ENCODE data around the gene IFNGR2. TPM values are rescaled to one million over a fixed set of nuclear protein-coding genes. Genes with fewer than 3 reads are reported as not detected.
A peak's percentile ranks its signal among the peaks of the same experiment; 100 is the strongest.
"Not testable (repeated sequence)": the region's sequence is repeated elsewhere in the genome, so short reads cannot be mapped to it uniquely, and the experiment has no call there.

Gene IFNGR2
- polyA plus RNA-seq, 1 donor, result 52.7 TPM

DNA sequence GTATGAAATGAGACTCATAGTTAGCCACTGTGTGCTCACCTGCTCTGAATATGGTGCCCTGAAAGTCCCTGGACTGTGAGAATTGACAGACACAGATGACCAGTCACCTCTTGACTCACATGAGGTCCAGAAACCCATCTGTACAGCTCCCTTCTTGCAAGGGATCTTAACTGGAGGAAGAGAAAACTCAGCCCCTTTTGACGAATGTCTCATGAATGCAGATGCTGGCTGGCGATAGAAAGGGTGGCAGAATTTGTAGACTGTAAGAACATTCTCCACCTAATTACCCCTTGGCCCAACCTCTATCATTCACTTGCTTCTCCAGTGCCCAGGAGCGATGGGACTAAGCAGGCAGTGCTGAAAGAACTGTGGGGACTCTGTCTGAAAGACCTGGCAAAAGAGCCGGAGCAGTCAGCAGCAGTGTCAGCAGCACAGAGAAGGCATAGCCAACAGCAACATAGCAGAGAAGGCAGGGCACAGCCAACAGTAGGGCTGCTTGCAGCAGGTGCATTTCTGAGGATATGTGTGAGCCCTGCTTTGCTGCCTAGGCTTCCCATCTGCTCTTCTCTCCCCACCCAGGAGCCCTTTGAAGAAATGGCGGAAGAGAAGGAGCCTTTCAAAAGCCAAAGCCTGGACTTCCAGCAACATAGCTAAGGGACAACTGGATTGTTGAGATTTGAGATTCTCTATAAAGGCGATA lies 25.8 kb upstream of the IFNGR2 start:
- no peak for DNase-seq

DNA sequence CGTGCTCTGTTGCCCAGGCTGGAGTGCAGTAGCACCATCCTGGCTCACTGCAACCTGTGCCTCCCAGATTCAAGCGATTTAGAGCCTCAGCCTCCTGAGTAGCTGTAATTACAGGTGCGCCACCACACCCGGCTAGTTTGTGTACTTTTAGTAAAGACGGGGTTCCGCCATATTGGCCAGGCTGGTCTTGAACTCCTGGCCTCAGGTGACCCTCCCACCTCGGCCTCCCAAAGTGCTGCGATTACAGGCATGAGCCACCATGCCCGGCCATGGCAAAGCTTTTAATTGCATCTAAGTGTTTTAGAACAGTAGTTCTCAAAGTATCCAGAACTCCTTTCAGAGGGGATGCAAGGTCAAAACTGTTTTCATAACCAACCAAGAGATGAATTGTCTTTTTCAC lies 25.1 kb upstream of the IFNGR2 start:
- DNase-seq, result no peak

DNA sequence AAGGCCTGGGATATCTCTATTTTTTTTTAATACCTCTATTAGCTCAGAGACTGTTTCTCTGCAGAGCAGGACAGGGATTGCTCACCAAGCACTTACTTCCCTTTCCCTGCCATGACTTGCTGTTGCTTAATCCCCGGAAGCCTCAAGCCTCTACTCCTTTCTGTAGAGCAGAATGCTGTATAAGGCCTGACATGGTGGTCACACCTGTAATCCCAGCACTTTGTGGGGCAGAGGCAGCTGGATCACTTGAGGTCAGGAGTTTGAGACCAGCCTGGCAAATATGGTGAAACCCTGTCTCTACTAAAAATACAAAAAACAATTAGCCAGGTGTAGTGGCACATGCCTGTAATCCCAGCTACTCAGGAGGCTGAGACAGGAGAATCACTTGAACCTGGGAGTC lies 23.3 kb upstream of the IFNGR2 start:
- not testable (repeated sequence) for DNase-seq

GRCh38 chr21:33380483-33380998 lies 22.7 kb upstream of the IFNGR2 start:
- peak; percentile 53 for DNase-seq

DNA sequence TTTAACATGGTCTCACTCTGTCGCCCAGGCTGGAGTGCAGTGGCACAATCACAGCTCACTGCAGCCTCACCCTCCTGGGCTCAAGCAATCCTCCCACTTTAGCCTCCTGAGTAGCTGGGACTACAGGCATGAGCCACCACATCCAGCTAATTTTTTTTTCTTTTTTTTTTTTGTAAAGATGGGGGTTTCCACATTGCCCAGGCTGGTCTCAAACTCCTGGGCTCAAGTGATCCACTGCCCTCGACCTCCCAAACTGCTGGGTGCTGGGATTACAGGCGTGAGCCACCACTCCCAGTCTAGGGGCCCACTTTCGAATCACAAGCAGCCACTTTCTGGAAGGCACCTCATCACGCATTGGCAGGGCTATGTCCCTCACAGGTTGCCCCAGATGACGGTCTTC lies 21.8 kb upstream of the IFNGR2 start:
- not testable (repeated sequence) for DNase-seq

DNA sequence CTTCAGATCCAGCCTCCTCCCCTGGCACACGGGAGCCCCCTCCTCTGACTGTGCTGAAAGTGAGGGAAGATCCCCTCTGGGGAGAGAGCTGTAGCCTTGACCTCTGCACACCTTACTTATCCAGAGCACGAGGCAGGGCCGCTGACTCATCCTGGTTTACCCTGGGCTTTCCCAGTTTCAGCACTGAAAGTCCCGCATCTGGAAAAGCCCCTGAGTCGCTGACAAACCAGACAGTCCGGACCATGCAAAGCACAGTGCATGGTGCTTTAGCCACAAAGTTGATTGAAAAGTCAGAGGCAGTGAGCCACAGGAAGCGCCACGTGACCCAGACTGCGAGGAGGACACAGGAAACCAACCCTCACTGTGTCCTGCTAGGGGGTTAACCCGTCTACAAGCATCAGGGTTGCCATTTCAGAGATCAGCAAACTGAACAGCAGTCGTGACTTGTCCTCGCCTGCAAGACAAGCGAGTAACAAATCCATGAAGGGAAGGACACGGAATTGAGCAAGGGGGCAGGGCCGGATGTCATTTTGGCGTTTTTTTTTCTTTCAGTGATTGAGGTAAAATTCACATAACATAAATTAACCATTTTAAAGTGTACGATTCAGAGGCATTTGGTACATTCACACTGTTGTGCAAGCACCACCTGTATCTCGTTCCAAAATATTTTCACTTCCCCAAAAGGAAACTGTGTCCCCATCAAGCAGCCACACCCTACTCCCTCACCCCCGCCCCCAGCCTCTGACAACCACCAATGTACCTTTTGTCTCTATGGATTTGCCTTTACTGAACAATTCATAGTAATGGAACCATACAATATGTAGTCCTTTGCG lies 19.9 kb upstream of the IFNGR2 start:
- DNase-seq, result peak; percentile 46

GRCh38 chr21:33384841-33385331 lies 18.3 kb upstream of the IFNGR2 start:
- no peak for DNase-seq

- no peak for DNase-seq
Observed at GRCh38 chr21:33386222-33386784, 16.9 kb upstream of the IFNGR2 start.

DNA sequence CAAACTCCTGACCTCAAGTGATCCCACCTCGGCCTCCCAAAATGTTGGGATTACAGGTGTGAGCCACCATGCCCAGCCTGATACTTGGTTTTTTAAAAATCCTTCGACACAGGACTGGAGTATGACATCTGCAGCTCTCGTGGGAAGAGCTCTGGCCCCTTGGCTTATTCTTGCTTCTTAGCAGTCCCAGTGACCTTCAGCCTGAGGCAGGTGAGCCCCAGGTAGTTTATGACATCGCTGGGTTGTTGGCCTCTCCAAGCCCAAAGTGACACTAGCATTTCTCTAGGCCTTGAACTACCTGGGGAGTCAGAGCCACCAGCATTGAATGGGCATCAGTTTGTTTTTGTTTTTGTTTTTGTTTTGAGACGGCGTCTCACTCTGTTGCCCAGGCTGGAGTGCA lies 15.9 kb upstream of the IFNGR2 start:
- no peak for DNase-seq

- no peak for DNase-seq
Observed at GRCh38 chr21:33388188-33388587, 15.0 kb upstream of the IFNGR2 start.

- DNase-seq, result no peak
Observed at GRCh38 chr21:33390479-33390878, 12.7 kb upstream of the IFNGR2 start.

DNA sequence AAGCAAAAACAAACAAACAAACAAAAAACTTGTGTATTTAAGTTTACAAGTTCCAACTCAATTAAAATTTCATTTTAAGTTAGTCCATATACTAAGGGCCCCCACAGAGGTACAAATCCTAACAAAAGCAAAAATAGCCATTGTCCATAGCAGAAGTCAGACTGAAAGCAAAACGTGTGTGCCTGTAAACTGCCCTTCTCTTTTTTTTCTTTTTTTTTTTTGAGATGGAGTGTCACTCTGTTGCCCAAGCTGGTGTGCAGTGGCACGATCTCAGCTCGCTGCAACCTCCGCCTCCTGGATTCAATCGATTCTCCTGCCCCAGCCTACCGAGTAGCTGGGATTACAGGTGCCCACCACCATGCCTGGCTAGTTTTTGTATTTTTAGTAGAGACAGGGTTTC lies 11.6 kb upstream of the IFNGR2 start:
- DNase-seq, result no peak

DNA sequence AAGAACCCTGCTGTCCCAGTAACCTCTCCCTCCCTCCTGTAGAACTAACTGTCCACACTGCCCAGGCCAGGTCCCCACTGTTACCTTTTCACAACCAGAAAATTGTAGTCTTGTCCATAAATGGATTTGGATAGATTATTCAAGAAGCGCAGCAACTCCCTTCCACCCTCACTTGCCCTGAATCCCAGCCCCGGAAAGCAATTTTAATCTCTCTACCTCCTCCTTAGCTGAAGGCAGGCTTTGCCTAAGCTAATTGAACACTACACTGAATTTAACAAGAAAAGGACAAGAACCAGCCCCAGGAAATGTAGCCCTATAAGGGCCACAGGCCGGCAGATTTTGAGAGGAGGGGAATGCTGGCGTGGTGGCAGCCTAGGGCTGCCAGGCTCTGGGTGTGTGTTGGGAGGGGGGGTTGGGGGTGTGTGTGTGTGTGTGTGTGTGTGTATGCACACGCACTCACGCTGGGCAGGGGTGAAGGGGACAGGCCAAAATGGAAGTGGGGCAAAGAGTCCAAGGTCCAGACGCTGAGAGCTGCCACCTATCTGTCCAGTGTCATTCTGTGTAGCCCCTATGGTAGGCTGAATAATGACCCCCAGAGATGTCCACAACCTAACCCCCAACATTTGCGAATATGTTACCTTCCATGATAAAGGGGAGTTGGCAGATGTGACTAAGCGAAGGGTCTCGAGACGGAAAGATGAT lies 10.8 kb upstream of the IFNGR2 start:
- no peak for DNase-seq

- no peak for DNase-seq
Observed at GRCh38 chr21:33393348-33393747, 9.9 kb upstream of the IFNGR2 start.

DNA sequence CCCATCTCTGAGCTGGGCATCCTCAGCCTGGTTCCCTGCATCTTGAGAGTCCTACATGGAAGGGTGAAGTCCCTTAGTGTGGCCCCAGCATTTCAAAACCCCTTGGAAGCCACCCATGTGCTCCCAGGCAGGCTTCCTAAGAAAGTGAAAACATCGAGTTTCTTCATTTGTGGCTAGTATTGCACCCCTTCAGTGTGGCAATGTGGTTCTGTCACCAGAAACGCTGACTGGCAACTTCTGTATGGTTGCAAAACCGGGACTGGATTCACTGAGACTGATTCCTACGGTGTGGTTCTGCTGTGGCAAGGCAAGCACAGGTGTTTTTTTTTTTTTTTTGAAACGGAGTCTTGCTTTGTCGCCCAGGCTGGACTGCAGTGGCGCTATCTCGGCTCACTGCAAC lies 9.0 kb upstream of the IFNGR2 start:
- no peak for DNase-seq

GRCh38 chr21:33395891-33396331 lies 7.3 kb upstream of the IFNGR2 start:
- no peak for DNase-seq

- DNase-seq, result no peak
Observed at GRCh38 chr21:33396436-33396835, 6.8 kb upstream of the IFNGR2 start.

DNA sequence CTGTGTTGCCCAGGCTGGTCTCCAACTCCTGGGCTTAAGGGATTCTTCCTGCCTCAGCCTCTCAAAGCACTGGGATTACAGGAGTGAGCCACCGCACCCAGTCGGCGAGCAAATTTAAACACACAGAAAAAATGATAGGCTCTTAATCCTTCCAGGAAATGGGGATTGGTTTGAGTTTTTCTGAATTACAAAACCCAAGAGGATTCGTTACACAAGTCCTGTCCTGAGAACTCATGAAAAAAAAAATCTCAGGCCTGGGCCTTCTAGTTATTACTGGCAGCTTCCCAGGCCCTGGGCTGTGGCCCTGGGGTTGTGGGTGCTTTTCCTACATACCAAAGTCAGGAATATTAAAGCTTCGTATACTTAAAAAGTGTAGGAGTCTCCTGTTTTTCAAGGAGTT lies 6.3 kb upstream of the IFNGR2 start:
- no peak for DNase-seq

- no peak for DNase-seq
Observed at GRCh38 chr21:33397717-33398116, 5.5 kb upstream of the IFNGR2 start.

DNA sequence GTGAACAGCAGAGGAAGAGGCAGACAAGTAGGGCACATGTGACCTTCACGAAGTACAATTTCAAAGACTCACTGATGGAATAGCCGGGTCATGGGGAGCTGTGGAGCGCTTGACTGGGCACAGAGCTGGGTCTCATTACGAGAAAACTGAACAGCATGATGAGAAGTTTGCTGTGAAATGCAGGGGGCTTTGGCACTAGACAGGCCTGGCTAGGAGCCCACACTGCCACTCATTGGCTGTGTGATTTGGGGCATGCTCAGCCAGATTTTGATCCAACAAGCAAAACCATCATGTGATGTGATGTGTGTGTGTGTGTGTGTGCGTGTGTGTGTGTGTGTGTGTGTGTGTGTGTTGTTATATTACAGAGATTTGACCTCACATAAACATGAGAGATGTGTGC lies 4.9 kb upstream of the IFNGR2 start:
- DNase-seq, result no peak

GRCh38 chr21:33401630-33401992 lies 1.6 kb upstream of the IFNGR2 start:
- no peak for DNase-seq

Measured in hindlimb muscle (tissue), 1 donor.